B cell (primary cell): Measurements from ENCODE around the gene SEC22B. TPM values are rescaled to one million over a fixed set of nuclear protein-coding genes. Genes with fewer than 3 reads are reported as not detected.
"Not testable (repeated sequence)": the region's sequence is repeated elsewhere in the genome, so short reads cannot be mapped to it uniquely, and the experiment has no call there.

Source experiments
- ATAC-seq: fragments of 200-7000 bp; cut with Tn5 transposase; one replicate; pipeline ENCODE4 v1.10.0; 2021; ENCODE audit warnings: low read depth, mild to moderate bottlenecking, moderate number of reproducible peaks, moderate library complexity
- CTCF ChIA-PET: fragments of 350-600 bp; sonication (Branson Sonifier 250); formaldehyde crosslinking; loops from one replicate; lab custom pipeline; 2021; ENCODE audit warnings: antibody characterized with exemption, inconsistent platforms; lab: Charles Lee
- POLR2A ChIA-PET: fragments of 350-600 bp; sonication (Branson Sonifier 250); formaldehyde crosslinking; loops from one replicate; lab custom pipeline; 2021; ENCODE audit warnings: antibody characterized with exemption; lab: Charles Lee
- DNase-seq: peaks from one replicate; pipeline ENCODE4 v3.0.0; 2013
- H2AFZ ChIP-seq: 2 replicates; pipeline ENCODE4 v1.6.1; 2012; ENCODE audit warnings: mild to moderate bottlenecking, low read depth, low read length; ENCODE audit not compliant: insufficient read depth, poor library complexity, severe bottlenecking
- H3K27ac ChIP-seq, 2 donors: 1 replicate in 1 of 2; 2 replicates in 1 of 2; pipeline ENCODE4 v1.5.1; 2012 to 2013; ENCODE audit warnings: low read length in 2 of 2, mild to moderate bottlenecking in 2 of 2, moderate library complexity in 1 of 2
- H3K27me3 ChIP-seq, 4 experiments: fragments of 200-600 bp in 1 of 4; sonication (generic) in 1 of 4; replicated peaks in 1 of 4; 1 replicate in 2 of 4; 2 replicates in 2 of 4; pipeline versions ENCODE4 v1.6.1 to v1.7.0; 2013 to 2016; ENCODE audit warnings: low read length in 3 of 4, mild to moderate bottlenecking in 2 of 4, mixed read lengths in 1 of 4, moderate library complexity in 1 of 4; ENCODE audit not compliant: insufficient read depth in 4 of 4, control insufficient read depth in 3 of 4; ENCODE audit errors: control extremely low read depth in 1 of 4
- H3K36me3 ChIP-seq, 2 experiments: replicated peaks in 1 of 2; 1 replicate in 1 of 2; 2 replicates in 1 of 2; pipeline versions ENCODE4 v1.6.1 to v1.7.1; 2013; ENCODE audit warnings: low read length in 1 of 2; ENCODE audit not compliant: insufficient read depth in 2 of 2, control insufficient read depth in 1 of 2; ENCODE audit errors: control extremely low read depth in 1 of 2, extremely low read depth in 1 of 2
- H3K4me1 ChIP-seq, 2 donors: fragments of 200-600 bp in 1 of 2; sonication (generic) in 1 of 2; 1 replicate in 1 of 2; 2 replicates in 1 of 2; pipeline versions ENCODE4 v1.5.1 to v1.6.1; 2013 to 2017; ENCODE audit warnings: low read length in 2 of 2; ENCODE audit not compliant: control insufficient read depth in 2 of 2, insufficient read depth in 2 of 2
- H3K4me2 ChIP-seq: replicated peaks from 2 replicates; pipeline ENCODE3; 2012; ENCODE audit warnings: mild to moderate bottlenecking, low read depth, low read length; ENCODE audit not compliant: poor library complexity, severe bottlenecking
- H3K4me3 ChIP-seq, 5 experiments: fragments of 200-600 bp in 1 of 5; sonication (generic) in 1 of 5; 1 replicate in 3 of 5; 2 replicates in 2 of 5; pipeline versions ENCODE4 v1.5.1 to v1.7.0; 2011 to 2016; ENCODE audit warnings: low read length in 4 of 5, mild to moderate bottlenecking in 4 of 5, low read depth in 2 of 5, control low read depth in 1 of 5, moderate library complexity in 1 of 5; ENCODE audit not compliant: insufficient read depth in 1 of 5; ENCODE audit errors: control extremely low read depth in 1 of 5, extremely low read depth in 1 of 5
- H3K79me2 ChIP-seq: fragments of 200-600 bp; sonication (generic); one replicate; pipeline ENCODE4 v1.6.0; 2016; ENCODE audit warnings: low read length; ENCODE audit not compliant: control insufficient read depth, insufficient read depth
- H3K9ac ChIP-seq: fragments of 200-600 bp; sonication (generic); 2 replicates; pipeline ENCODE4 v1.6.1; 2017; ENCODE audit warnings: mild to moderate bottlenecking, low read length, moderate library complexity
- H3K9me3 ChIP-seq, 3 donors: one replicate each; pipeline versions ENCODE4 v1.6.1 to v1.7.1; 2013; ENCODE audit warnings: low read length in 2 of 3; ENCODE audit not compliant: control insufficient read depth in 2 of 3, insufficient read depth in 1 of 3; ENCODE audit errors: control extremely low read depth in 1 of 3
- H4K20me1 ChIP-seq: 2 replicates; pipeline ENCODE4 v1.6.0; 2012; ENCODE audit warnings: mild to moderate bottlenecking, low read length; ENCODE audit not compliant: insufficient read depth, control insufficient read depth, poor library complexity, severe bottlenecking
- H3K27ac Mint-ChIP-seq: one replicate; pipeline ENCODE4 v1.8.0; 2021; ENCODE audit warnings: mixed read lengths
- H3K27me3 Mint-ChIP-seq: one replicate; pipeline ENCODE4 v1.8.0; 2021; ENCODE audit warnings: mixed read lengths
- H3K4me1 Mint-ChIP-seq: one replicate; pipeline ENCODE4 v1.8.0; 2021; ENCODE audit warnings: mixed read lengths
- H3K4me3 Mint-ChIP-seq: one replicate; pipeline ENCODE4 v1.8.0; 2021; ENCODE audit warnings: mixed read lengths
- H3K9me3 Mint-ChIP-seq: one replicate; pipeline ENCODE4 v1.8.0; 2022; ENCODE audit warnings: mixed read lengths; ENCODE audit not compliant: insufficient read depth
- EZH2 ChIP-seq: IDR thresholded peaks from 2 replicates; pipeline ENCODE4 v1.6.1; 2012; ENCODE audit warnings: borderline replicate concordance, low read depth, mild to moderate bottlenecking, moderate library complexity, low read length; ENCODE audit not compliant: insufficient read depth, poor library complexity, severe bottlenecking
- WGBS: methylation state at CpG from one replicate; pipeline ENCODE4 v1.1.5; 2013; ENCODE audit warnings: missing lambda C conversion rate; ENCODE audit not compliant: insufficient coverage; 5-methylcytosine and 5-hydroxymethylcytosine counted together
- intact Hi-C: fragments of 100-400 bp; cut with micrococcal nuclease; formaldehyde crosslinking; loops from one replicate; pipeline ENCODE4 v1.10.0; 2022
- polyA plus RNA-seq: library from polyadenylated mRNA; depleted of rRNA; stranded (reverse); fragments of >200 nt; gene quantifications from 2 replicates; pipeline ENCODE4 v1.2.3, GENCODE V29; 2012
- total RNA-seq, 2 donors: library from RNA; stranded (reverse); fragments of 120-200 nt in 1 of 2; gene quantifications; 1 replicate in 1 of 2; 2 replicates in 1 of 2; pipeline versions ENCODE4 v1.2.3 to v1.2.4, GENCODE V29; 2013 to 2022
- TF ChIP-seq, protein P1 (sequence below): fragments of 200-600 bp; IDR thresholded peaks from one replicate; pipeline ENCODE4 v1.8.0; 2022; ENCODE audit warnings: antibody characterized with exemption, mild to moderate bottlenecking

The SEC22B gene
- total and polyA plus RNA-seq, 2 donors (not counting 1 experiment from before 2014, with no cell fraction given) = 6.5 to 33.0 TPM

DNA sequence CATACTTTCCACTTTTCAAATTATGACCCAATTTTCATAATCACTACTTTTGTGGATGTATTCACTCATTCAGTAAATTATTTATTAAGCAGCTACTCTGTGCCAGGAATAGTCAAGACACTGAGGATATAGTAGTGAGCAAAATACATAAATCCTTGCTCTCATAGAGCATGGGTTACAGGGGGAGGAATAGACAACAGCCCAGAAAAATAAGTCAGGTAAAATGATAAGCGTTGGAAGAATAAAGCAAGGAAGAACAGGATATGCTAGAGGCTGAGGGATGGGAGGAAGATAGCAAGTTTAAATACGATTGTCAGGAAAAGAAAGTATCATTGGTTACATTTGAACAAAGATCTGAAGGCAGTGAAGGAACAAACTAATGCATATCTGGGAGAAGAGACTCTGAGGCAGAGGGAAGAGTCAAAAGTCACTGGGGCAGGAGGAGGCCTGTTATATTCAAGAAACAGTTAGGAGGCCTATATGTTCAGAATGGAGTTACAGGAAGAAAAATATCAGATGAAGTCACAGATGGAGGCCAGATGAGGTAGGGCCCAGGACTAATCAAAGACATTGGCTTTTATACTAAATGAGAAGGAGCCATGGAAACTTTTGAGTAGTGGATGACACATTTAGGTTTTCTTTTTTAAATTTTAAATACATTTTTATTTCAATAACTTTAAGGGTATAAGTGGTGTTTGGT lies 42.9 kb downstream of the SEC22B start:
- H3K79me2 ChIP-seq = peaks cover 5% of the 10 kb centered on the region
- H4K20me1 ChIP-seq = no peaks in the 10 kb centered on the region
- DNase-seq (no peak), ATAC-seq (no peak)
- no peaks in the 10 kb centered on the region for H3K9me3 ChIP-seq
- Mint-ChIP-seq H3K27me3 (no peaks in the 10 kb centered on the region), H3K9me3 (no peaks in the 10 kb centered on the region), H3K27ac (no peak overlapping the region), H3K4me1 (peaks cover 17% of the 10 kb centered on the region), H3K4me3 (no peak overlapping the region)
- no peaks in the 10 kb centered on the region for H3K27me3 ChIP-seq
- H3K4me3 ChIP-seq = no peak overlapping the region
- H3K4me1 ChIP-seq = peaks cover 5 to 8% of the 10 kb centered on the region in 2 donors
- intact Hi-C loops = no loop called here
- no peak overlapping the region for H2AFZ ChIP-seq
- ChIA-PET POLR2A (no interaction called here), CTCF (no interaction called here)
- no peaks in the 10 kb centered on the region for H3K36me3 ChIP-seq
- H3K9ac ChIP-seq = no peak overlapping the region
- WGBS = 100% methylated on average over 2 of the region's 2 CpGs
- H3K4me2 ChIP-seq = no peak overlapping the region
- no peak overlapping the region for H3K27ac ChIP-seq
- TF ChIP-seq EZH2 = no peak
- TF ChIP-seq, protein P1, sequence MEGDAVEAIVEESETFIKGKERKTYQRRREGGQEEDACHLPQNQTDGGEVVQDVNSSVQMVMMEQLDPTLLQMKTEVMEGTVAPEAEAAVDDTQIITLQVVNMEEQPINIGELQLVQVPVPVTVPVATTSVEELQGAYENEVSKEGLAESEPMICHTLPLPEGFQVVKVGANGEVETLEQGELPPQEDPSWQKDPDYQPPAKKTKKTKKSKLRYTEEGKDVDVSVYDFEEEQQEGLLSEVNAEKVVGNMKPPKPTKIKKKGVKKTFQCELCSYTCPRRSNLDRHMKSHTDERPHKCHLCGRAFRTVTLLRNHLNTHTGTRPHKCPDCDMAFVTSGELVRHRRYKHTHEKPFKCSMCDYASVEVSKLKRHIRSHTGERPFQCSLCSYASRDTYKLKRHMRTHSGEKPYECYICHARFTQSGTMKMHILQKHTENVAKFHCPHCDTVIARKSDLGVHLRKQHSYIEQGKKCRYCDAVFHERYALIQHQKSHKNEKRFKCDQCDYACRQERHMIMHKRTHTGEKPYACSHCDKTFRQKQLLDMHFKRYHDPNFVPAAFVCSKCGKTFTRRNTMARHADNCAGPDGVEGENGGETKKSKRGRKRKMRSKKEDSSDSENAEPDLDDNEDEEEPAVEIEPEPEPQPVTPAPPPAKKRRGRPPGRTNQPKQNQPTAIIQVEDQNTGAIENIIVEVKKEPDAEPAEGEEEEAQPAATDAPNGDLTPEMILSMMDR = no peak

DNA sequence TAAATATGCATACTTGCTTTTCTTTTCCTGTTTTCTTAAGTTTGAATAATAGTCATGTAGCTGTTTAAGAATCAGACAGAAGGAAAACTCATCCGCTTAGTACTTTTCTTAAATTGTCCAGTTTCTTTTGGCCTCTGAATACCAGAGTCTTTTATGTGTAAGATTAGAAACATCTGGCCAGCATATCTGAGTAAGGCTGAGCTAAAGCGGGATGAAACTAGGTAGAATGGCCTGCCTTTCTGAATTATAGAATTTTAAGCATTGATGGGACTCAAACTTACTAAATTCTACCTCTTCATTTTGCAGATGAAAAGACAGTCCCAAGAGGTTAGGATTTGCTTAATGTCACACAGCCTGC lies 43.9 kb downstream of the SEC22B start:
- H3K4me3 Mint-ChIP-seq, CTCF ChIA-PET, H2AFZ ChIP-seq, H4K20me1 ChIP-seq, H3K36me3 ChIP-seq, DNase-seq, ATAC-seq, H3K9ac ChIP-seq, H3K9me3 Mint-ChIP-seq, POLR2A ChIA-PET, H3K4me1 ChIP-seq, H3K9me3 ChIP-seq, intact Hi-C loops, H3K27me3 ChIP-seq, H3K27me3 Mint-ChIP-seq, H3K27ac Mint-ChIP-seq, H3K79me2 ChIP-seq, H3K27ac ChIP-seq, H3K4me3 ChIP-seq, H3K4me2 ChIP-seq: not testable (repeated sequence)
- no CpG with 5 or more reads among the region's 2 CpGs for WGBS
- H3K4me1 Mint-ChIP-seq = peaks cover 17% of the 10 kb centered on the region

DNA sequence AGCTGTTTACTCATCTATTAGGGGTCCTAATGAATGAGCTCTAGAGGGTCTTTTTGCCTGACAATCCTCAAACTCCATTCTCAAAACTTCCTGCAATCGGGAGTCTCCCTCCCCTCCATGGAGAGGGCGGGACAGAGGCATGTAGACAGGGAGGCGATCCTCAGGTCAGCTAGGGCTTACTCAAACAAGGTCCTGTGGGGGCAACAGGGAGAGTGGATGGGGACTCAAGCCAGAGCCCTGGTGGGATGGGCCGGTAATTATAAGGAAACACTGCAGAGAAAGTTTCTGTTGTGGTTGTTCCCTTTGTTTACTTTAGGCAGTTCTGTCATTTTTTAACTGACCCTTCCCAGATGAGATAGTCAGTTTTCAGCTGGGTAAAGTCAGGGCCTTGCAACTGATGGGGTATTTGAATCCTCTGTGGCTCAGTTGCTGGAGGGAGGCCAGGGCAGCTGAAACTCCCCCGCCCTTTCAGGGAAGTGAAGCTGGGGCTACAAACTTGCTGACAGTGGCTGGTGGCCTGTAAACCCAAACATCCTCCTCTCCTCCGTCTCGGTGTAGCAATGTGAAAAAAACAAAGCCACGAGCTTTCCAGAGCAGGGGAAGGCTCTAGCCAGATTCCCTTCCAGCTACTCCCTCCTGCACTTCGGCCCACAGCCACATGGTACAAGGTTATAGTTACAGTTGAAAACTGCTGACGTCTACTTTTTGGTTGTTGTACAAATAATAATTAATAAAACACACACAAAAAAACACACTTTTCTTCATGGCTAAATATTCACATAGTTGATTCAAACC lies 44.5 kb downstream of the SEC22B start:
- H3K27me3 ChIP-seq, DNase-seq, H3K9me3 Mint-ChIP-seq, H2AFZ ChIP-seq, H4K20me1 ChIP-seq, H3K36me3 ChIP-seq, H3K4me1 ChIP-seq, POLR2A ChIA-PET, H3K9me3 ChIP-seq, intact Hi-C loops, CTCF ChIA-PET, H3K4me3 ChIP-seq, H3K79me2 ChIP-seq, H3K27ac ChIP-seq, H3K4me3 Mint-ChIP-seq, H3K4me2 ChIP-seq, H3K27me3 Mint-ChIP-seq, H3K9ac ChIP-seq: not testable (repeated sequence)
- peaks cover 17% of the 10 kb centered on the region for H3K4me1 Mint-ChIP-seq
- WGBS = no CpG with 5 or more reads among the region's 10 CpGs
- ATAC-seq = peak; percentile 76
- H3K27ac Mint-ChIP-seq = peak overlapping the region; percentile 67
